ENCODE measurements around the gene CKAP2L.

CKAP2L gene

GRCh38 chr2:112791693-112792230 is 27.4 kb upstream of the CKAP2L start:
- DNase-seq (ENCODE audit: low read depth in 3 of 3): no peak

- DNase-seq (ENCODE audit: low read depth in 3 of 3): no peak
Observed at GRCh38 chr2:112791019-112791418, 26.6 kb upstream of the CKAP2L start.

DNA sequence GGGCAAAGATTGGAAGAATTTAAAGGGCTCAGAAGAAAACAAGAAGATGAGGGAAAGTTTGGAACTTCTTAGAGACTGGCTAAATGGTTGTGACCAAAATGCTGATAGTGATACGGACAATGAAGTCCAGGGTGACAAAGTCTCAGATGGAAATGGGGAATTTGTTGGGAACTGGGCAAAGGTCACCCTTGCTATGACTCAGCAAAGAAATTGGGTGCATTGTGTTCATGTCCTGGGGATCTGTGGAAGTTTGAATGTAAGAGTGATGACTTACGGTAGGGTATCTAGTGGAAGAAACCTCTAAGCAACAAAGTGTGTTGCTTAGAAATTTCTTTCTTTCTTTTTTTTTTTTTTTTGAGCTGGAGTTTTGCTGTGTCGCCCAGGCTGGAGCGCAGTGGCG is 25.9 kb upstream of the CKAP2L start:
- no peak for DNase-seq (ENCODE audit: low read depth in 3 of 3)

- DNase-seq (ENCODE audit: low read depth in 3 of 3): no peak
Observed at GRCh38 chr2:112789186-112789585, 24.8 kb upstream of the CKAP2L start.

DNA sequence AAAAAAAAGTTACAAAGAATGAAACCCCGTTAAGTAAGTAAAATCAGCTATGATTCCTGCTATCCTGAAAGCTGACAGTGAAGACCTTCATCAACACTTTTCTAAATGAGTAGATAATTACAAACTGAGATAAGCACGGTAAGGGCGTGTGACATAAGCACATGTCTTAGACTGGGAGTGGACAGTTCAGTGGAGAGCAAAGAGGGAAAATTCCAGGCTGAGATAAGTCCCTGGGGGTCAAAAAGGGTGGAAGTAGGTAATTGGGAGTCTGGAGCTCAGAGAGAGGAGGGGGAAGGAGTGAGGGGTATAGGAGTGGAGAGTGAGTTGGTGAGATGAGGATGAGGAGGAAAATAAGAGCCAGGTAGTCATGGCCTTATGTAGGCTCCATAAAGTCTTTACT is 24.2 kb upstream of the CKAP2L start:
- DNase-seq (ENCODE audit: low read depth in 3 of 3): no peak

DNA sequence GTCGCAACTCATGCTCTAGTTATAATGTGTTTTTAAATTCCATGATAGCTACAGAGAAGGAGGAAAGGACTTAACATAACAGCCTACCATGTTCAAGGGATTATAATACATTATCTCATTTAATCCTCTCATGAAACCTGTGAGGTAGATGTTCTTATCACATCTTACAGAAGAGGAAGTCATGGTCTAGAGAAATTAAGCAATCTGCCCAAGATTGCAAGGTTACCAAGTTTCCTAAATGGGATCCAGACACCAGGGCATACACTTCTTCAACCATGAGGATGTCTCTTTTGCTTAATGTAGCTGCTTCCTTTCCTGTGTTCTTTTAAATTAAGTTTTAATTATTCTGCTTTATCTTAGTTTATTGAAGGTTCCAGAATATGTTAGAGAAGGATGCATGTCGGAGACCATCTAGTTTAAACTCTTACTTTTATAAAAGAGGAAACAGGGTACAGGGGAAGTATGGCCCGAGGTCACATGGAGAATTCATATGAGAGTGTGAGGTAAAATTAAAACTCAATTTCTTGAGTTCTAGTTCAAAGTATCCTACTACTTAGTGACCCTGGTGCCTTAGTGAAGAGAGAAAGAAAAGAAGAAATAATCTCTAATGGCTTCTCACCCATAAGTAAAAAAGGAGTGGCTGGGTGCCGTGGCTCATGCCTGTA is 23.5 kb upstream of the CKAP2L start:
- DNase-seq (ENCODE audit: low read depth in 3 of 3): no peak

DNA sequence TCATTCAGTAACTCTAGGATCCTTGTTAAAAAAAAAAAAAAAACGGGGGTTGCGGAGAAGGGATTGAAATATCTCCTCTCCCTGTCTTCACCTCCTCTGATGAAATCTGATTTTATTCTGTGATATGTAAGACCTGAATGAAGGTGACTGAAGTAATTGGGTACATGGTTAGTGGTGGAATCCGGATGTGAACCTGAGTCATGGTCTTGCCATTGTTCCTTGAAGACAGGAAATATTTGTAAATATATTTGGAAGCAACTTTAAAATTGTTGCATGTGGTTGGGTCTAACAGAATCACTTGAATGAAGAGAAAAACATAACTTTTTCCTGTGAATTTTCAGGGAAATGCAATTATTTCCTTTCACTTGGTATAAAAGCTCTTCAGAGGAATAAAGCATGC is 22.9 kb upstream of the CKAP2L start:
- no peak for DNase-seq (ENCODE audit: low read depth in 3 of 3)

- DNase-seq (ENCODE audit: low read depth in 3 of 3): no peak
Observed at GRCh38 chr2:112784199-112785189, 20.1 kb upstream of the CKAP2L start, which contains the start of gene IL1A. IL1A (minus strand) TSS chr2:112784493; CDS start chr2:112783770, 723 bp downstream.

GRCh38 chr2:112783187-112783714 is 18.8 kb upstream of the CKAP2L start:
- DNase-seq (ENCODE audit: low read depth in 3 of 3): no peak

GRCh38 chr2:112782234-112782799 is 17.9 kb upstream of the CKAP2L start:
- no peak for DNase-seq (ENCODE audit: low read depth in 3 of 3)

GRCh38 chr2:112779598-112779997 is 15.2 kb upstream of the CKAP2L start:
- DNase-seq (ENCODE audit: low read depth in 3 of 3): no peak

DNA sequence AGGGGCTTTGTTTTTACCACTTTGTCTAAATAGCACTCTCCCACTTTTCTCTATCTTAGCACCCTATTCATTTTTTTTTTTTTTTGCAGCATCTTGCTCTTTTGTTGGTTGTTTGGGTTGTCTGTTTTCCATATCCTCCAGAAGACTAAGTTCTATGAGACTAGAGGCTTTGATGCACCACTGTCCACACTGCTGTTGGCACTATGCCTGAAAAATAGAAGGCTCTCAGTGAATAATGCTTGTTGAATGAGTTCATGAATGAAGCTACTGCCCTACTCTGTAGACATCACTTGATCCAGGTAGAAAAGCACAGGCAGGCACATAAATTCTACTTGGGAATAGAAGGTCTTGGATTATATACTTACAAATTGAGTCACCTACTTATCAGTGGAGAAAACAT is 12.6 kb upstream of the CKAP2L start:
- DNase-seq (ENCODE audit: low read depth in 3 of 3): no peak

DNA sequence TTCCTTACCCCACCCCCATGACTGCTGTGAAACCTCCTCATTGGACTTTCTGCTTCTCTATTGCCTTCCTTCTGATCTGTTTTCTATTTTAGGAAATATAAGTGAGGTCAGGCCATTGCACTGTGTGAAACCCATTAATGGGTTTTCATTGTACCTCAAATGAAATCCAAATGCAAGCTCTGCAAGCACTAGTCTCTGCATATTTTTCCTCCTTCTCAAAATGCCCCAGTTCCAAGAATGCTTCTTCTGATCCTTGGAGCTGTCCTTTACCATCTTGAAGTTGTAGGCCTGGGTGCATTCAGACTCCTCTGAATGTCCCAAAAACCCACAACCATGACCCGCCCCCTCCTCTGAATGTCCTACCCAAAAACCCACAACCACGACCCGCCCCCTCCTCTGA is 11.7 kb upstream of the CKAP2L start:
- no peak for DNase-seq (ENCODE audit: low read depth in 3 of 3)

- DNase-seq (ENCODE audit: low read depth in 3 of 3): no peak
Observed at GRCh38 chr2:112774536-112775285, 10.3 kb upstream of the CKAP2L start.

GRCh38 chr2:112773556-112773955 is 9.1 kb upstream of the CKAP2L start:
- DNase-seq (ENCODE audit: low read depth in 3 of 3): no peak

DNA sequence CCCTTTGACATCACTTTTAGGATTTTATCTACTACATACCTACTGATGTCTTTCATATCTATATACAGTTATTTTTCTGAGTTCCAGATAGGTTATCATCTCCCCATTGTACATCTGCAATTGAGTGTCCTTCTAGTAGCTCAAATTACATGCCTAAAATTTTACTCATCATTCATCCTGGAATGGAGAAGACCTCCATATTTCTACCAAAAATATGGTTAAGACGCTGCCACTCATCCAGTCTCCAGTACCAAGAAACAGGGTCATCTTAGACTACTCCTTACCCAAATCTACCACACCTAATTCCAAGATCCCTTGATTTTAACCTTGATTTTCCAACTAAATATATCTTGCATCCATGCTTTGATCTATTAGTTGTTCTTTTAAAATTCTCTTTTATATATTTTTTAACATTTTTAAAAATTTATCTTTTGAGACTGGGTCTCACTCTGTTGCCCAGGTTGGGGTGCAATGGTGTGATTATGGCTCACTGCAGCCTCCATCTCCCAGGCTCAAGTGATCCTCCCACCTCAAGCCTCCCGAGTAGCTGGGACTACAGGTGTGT is 8.6 kb upstream of the CKAP2L start:
- no peak for DNase-seq (ENCODE audit: low read depth in 3 of 3)

DNA sequence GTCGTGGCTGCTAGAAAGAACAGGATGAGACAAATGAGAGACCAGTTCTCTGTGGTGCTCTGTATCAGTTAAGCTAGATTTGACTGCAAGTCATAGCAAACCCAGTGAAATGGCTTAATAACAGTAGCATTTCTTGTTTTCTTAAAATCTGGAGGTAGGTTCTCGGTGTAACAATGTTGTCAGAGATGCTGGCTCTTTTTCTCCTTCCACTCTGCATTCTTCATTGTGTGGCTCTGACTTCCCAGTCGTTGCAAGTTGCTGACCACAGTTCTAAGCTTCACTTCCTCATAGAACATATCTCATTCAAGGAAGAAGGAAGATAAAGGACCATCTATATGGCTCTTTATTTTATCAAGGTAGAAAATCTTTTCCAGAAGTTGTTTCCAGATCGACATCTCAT is 7.9 kb upstream of the CKAP2L start:
- DNase-seq (ENCODE audit: low read depth in 3 of 3): no peak

- no peak for DNase-seq (ENCODE audit: low read depth in 3 of 3)
Observed at GRCh38 chr2:112768432-112768831, 4.0 kb upstream of the CKAP2L start.

DNA sequence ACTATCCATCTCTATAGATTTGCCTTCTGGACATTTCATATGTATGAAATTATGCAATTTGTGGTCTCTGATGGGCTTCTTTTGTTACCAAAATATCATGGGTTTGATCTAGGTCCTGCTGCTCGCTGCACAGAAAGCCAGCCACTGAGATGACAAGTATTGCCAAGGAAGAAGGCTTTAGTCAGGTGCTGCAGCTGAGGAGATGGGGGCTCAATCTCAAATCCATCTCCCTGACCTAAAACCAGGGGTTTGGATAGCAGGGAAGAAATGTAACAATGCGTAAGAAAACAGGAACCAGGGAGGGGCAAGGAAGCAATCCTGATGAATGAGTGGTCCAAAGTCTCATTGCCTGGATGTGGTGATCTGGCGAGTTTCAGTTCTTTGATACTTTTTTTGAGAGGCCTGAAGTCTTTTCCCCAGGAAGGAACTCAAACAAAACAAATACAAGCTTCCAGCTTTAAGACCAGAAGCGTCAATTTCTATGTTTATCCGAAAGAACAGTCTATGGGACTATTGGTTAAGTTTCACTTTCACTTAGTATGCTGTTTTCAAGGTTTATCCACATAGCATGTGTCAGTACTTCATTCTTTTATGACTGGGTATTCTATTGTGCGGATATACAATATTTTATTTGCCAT is 3.4 kb upstream of the CKAP2L start:
- no peak for DNase-seq (ENCODE audit: low read depth in 3 of 3)

DNA sequence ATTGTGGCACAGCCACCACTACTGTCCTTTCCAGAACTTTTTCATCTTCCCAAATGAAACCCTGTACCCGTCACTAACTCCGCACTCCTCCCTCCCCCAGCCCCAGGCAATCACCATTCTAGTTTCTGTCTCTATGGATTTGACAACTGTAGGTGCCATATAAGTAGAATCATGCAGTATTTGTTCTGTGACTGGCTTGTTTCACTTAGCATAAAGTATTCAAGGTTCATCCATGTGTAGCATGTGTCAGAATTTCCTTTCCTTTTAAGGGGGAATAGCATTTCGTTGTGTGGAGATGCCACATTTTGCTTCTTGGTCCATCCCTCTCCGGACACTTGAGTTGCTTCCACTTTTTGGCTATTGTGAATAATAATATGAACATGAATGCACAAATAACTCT is 842 bp upstream of the CKAP2L start:
- no peak for DNase-seq (ENCODE audit: low read depth in 3 of 3)

- DNase-seq (ENCODE audit: low read depth in 3 of 3): no peak
Observed at GRCh38 chr2:112762276-112762675, 2.1 kb downstream of the CKAP2L start.

Measured in stimulated activated CD4-positive, alpha-beta T cell treated with anti-CD3 and anti-CD28 coated beads, TNF-alpha, amount 100 ng/mL, for 24 hours (primary cell).